Mesendoderm (in vitro differentiated cells): ENCODE data around the gene CLK1.
"Not testable (repeated sequence)": the region's sequence is repeated elsewhere in the genome, so short reads cannot be mapped to it uniquely, and the experiment has no call there.

Source experiments
- DNase-seq: peaks from one replicate; pipeline ENCODE4 v3.0.0; 2013
- H2AK5ac ChIP-seq: 2 replicates; pipeline ENCODE4 v1.6.1; 2013; ENCODE audit warnings: low read length, inconsistent platforms
- H2BK120ac ChIP-seq: 2 replicates; pipeline ENCODE4 v1.6.1; 2013; ENCODE audit warnings: low read depth, mild to moderate bottlenecking, low read length, moderate library complexity, mixed read lengths
- H2BK15ac ChIP-seq: replicated peaks from 2 replicates; pipeline ENCODE4 v1.6.1; 2013; ENCODE audit warnings: low read depth, mild to moderate bottlenecking, moderate library complexity
- H2BK5ac ChIP-seq: 2 replicates; pipeline ENCODE4 v1.6.1; 2013; ENCODE audit warnings: low read length, inconsistent platforms
- H3K18ac ChIP-seq: 2 replicates; pipeline ENCODE4 v1.6.1; 2013; ENCODE audit warnings: mild to moderate bottlenecking, low read length, mixed read lengths
- H3K23ac ChIP-seq: one replicate; pipeline ENCODE4 v1.6.1; 2013; ENCODE audit warnings: low read length
- H3K27ac ChIP-seq: 2 replicates; pipeline ENCODE4 v1.5.1; 2013; ENCODE audit warnings: low read depth, mild to moderate bottlenecking, inconsistent platforms, low read length, moderate library complexity
- H3K27me3 ChIP-seq: 2 replicates; pipeline ENCODE4 v1.6.1; 2013; ENCODE audit warnings: low read length, control low read depth, mild to moderate bottlenecking, inconsistent platforms; ENCODE audit not compliant: insufficient read depth, poor library complexity
- H3K36me3 ChIP-seq: 2 replicates; pipeline ENCODE4 v1.6.1; 2013; ENCODE audit warnings: low read length, inconsistent platforms; ENCODE audit not compliant: control insufficient read depth, insufficient read depth
- H3K4ac ChIP-seq: one replicate; pipeline ENCODE4 v1.6.1; 2013; ENCODE audit warnings: low read depth, mild to moderate bottlenecking, low read length, moderate library complexity
- H3K4me1 ChIP-seq: 2 replicates; pipeline ENCODE4 v1.6.1; 2013; ENCODE audit warnings: low read depth, low read length, inconsistent platforms; ENCODE audit not compliant: control insufficient read depth
- H3K4me2 ChIP-seq: 2 replicates; pipeline ENCODE4 v1.6.1; 2013; ENCODE audit warnings: low read length
- H3K4me3 ChIP-seq: 2 replicates; pipeline ENCODE4 v1.5.1; 2013; ENCODE audit warnings: mild to moderate bottlenecking, low read length
- H3K56ac ChIP-seq: one replicate; pipeline ENCODE4 v1.6.1; 2013; ENCODE audit warnings: low read length
- H3K79me1 ChIP-seq: 2 replicates; pipeline ENCODE4 v1.6.1; 2013; ENCODE audit warnings: low read length, inconsistent platforms
- H3K79me2 ChIP-seq: 2 replicates; pipeline ENCODE4 v1.6.1; 2013; ENCODE audit warnings: mild to moderate bottlenecking, low read length; ENCODE audit not compliant: control insufficient read depth, insufficient read depth
- H3K9ac ChIP-seq: 2 replicates; pipeline ENCODE4 v1.6.1; 2013; ENCODE audit warnings: low read length, inconsistent platforms
- H4K5ac ChIP-seq: one replicate; pipeline ENCODE4 v1.6.1; 2013; ENCODE audit warnings: low read length
- H4K8ac ChIP-seq: one replicate; pipeline ENCODE4 v1.6.1; 2013; ENCODE audit warnings: low read depth, mild to moderate bottlenecking, control low read depth, low read length, moderate library complexity
- WGBS: extraction: QIAGEN DNeasy Blood & Tissue Kit; methylation state at CpG from one replicate; pipeline ENCODE4 v1.1.7; 2013; ENCODE audit warnings: low lambda C conversion rate, missing lambda C conversion rate; ENCODE audit not compliant: insufficient coverage; ENCODE audit errors: extremely low coverage; 5-methylcytosine and 5-hydroxymethylcytosine counted together

Gene CLK1

GRCh38 chr2:200899482-200899881 is 35.0 kb upstream of the CLK1 start:
- H3K27me3 ChIP-seq = no peaks in the 10 kb centered on the region
- no peak for DNase-seq
- no peak overlapping the region for H2BK120ac ChIP-seq
- no peak overlapping the region for H3K56ac ChIP-seq
- no peak overlapping the region for H3K27ac ChIP-seq
- no peaks in the 10 kb centered on the region for H3K79me2 ChIP-seq
- no peak overlapping the region for H3K9ac ChIP-seq
- no peak overlapping the region for H3K23ac ChIP-seq
- H3K4ac ChIP-seq = no peak overlapping the region
- no peak overlapping the region for H3K18ac ChIP-seq
- no peaks in the 10 kb centered on the region for H3K4me1 ChIP-seq
- H2AK5ac ChIP-seq = no peak overlapping the region
- no peak overlapping the region for H3K4me2 ChIP-seq
- H3K4me3 ChIP-seq = no peak overlapping the region
- H2BK5ac ChIP-seq = no peak overlapping the region
- no peak overlapping the region for H4K5ac ChIP-seq
- H3K36me3 ChIP-seq = peaks cover 9% of the 10 kb centered on the region
- no peak overlapping the region for H4K8ac ChIP-seq
- no peaks in the 10 kb centered on the region for H3K79me1 ChIP-seq
- H2BK15ac ChIP-seq = no peak overlapping the region

- no CpG with 5 or more reads among the region's 50 CpGs for WGBS
- Histone ChIP-seq H3K27me3 (no peaks in the 10 kb centered on the region), H3K4me3 (peak within 1 kb of the TSS; percentile 99)
These were observed 24.5 kb upstream of the CLK1 start, which contains the start of the genes NIF3L1 and PPIL3 for GRCh38 chr2:200888704-200889625. NIF3L1 (plus strand) TSS chr2:200889371; CDS start chr2:200891944, 2,573 bp downstream. PPIL3 (minus strand) TSS chr2:200889077; CDS start chr2:200887615, 1,462 bp downstream.

GRCh38 chr2:200881715-200882249 is 17.3 kb upstream of the CLK1 start:
- not testable (repeated sequence) for H4K8ac ChIP-seq, H3K27ac ChIP-seq, H3K36me3 ChIP-seq, H4K5ac ChIP-seq, H3K4ac ChIP-seq, DNase-seq, H3K79me1 ChIP-seq, H2BK5ac ChIP-seq, H3K23ac ChIP-seq, H3K4me2 ChIP-seq, H2BK120ac ChIP-seq, H3K79me2 ChIP-seq, H3K56ac ChIP-seq, H3K9ac ChIP-seq, H3K18ac ChIP-seq, H3K4me1 ChIP-seq, H3K27me3 ChIP-seq, H2AK5ac ChIP-seq, H2BK15ac ChIP-seq, H3K4me3 ChIP-seq
- no CpG with 5 or more reads among the region's 2 CpGs for WGBS

More at GRCh38 chr2:200888704-200889625, 24.5 kb upstream of the CLK1 start, which contains the start of the genes NIF3L1 and PPIL3:
- Histone ChIP-seq H4K5ac (peak within 1 kb of the TSS; percentile 93), H3K79me1 (peaks cover 8% of the 10 kb centered on the region), H3K9ac (peak within 1 kb of the TSS; percentile 100), H3K4ac (peak within 1 kb of the TSS; percentile 72), H2BK15ac (no peak within 1 kb of the TSS), H3K56ac (peak within 1 kb of the TSS; percentile 100), H3K79me2 (peaks cover 25% of the 10 kb centered on the region), H2BK5ac (peak within 1 kb of the TSS; percentile 87), H4K8ac (peak within 1 kb of the TSS; percentile 65), H2BK120ac (no peak within 1 kb of the TSS), H3K27ac (peak within 1 kb of the TSS; percentile 98), H3K36me3 (no peaks in the 10 kb centered on the region), H3K18ac (peak within 1 kb of the TSS; percentile 85), H3K4me2 (peak within 1 kb of the TSS; percentile 84), H2AK5ac (peak within 1 kb of the TSS; percentile 54), H3K4me1 (no peaks in the 10 kb centered on the region), H3K23ac (peak within 1 kb of the TSS; percentile 59)
- DNase-seq = peak; percentile 100

GRCh38 chr2:200878289-200878880 is 13.9 kb upstream of the CLK1 start:
- Histone ChIP-seq H2AK5ac (no peak overlapping the region), H3K27ac (no peak overlapping the region), H3K18ac (no peak overlapping the region), H3K23ac (no peak overlapping the region), H2BK5ac (no peak overlapping the region), H3K9ac (no peak overlapping the region), H3K56ac (no peak overlapping the region), H3K79me1 (no peaks in the 10 kb centered on the region), H2BK120ac (no peak overlapping the region), H3K4me1 (no peaks in the 10 kb centered on the region), H3K79me2 (no peaks in the 10 kb centered on the region), H4K8ac (no peak overlapping the region), H3K27me3 (no peaks in the 10 kb centered on the region), H3K36me3 (no peaks in the 10 kb centered on the region), H3K4me2 (no peak overlapping the region), H2BK15ac (no peak overlapping the region), H4K5ac (no peak overlapping the region), H3K4me3 (no peak overlapping the region), H3K4ac (no peak overlapping the region)
- DNase-seq = no peak
- no CpG with 5 or more reads among the region's 2 CpGs for WGBS

- no peak overlapping the region for H2BK120ac ChIP-seq
- H4K5ac ChIP-seq = no peak overlapping the region
- no peak overlapping the region for H3K9ac ChIP-seq
- no peak overlapping the region for H2AK5ac ChIP-seq
- H3K23ac ChIP-seq = no peak overlapping the region
- no peak overlapping the region for H2BK5ac ChIP-seq
- no peak overlapping the region for H3K4me2 ChIP-seq
- no peak for DNase-seq
- H3K79me2 ChIP-seq = no peaks in the 10 kb centered on the region
- H4K8ac ChIP-seq = no peak overlapping the region
- H3K36me3 ChIP-seq = no peaks in the 10 kb centered on the region
- H3K4me3 ChIP-seq = no peak overlapping the region
- no peaks in the 10 kb centered on the region for H3K27me3 ChIP-seq
- no peak overlapping the region for H3K4ac ChIP-seq
- no peak overlapping the region for H3K18ac ChIP-seq
- no peak overlapping the region for H2BK15ac ChIP-seq
- H3K56ac ChIP-seq = no peak overlapping the region
- no peaks in the 10 kb centered on the region for H3K79me1 ChIP-seq
- no peak overlapping the region for H3K27ac ChIP-seq
- H3K4me1 ChIP-seq = no peaks in the 10 kb centered on the region
These were observed 13.0 kb upstream of the CLK1 start for GRCh38 chr2:200877443-200877842.
